Measurements from ENCODE around the gene WDR6.
A peak's percentile ranks its signal among the peaks of the same experiment; 100 is the strongest.

The WDR6 gene

GRCh38 chr3:49007068-49007770 is at the start of gene WDR6:
TSS of gene WDR6 (plus strand) at chr3:49007391. CDS start at chr3:49007432, 41 bp downstream.
- peak within 1 kb of the TSS; percentile 97 for H3K27ac ChIP-seq
- ChIA-PET POLR2A (ENCODE audit: low non-redundant PET) (interaction anchor here (0.5 to 1.1 kb wide), 5 partner anchors 13 to 459 kb away, joined by 3 to 4 read pairs (median 3); partner anchors contain the start of gene IMPDH2), CTCF (interaction anchor here (0.6 to 1.3 kb wide), 5 partner anchors 17 to 179 kb away, joined by 3 to 5 read pairs (median 3); partner anchors contain the start of gene P4HTM)
- DNase-seq (ENCODE audit: low spot score), result peak; percentile 92
- peak; percentile 48 for TF ChIP-seq CTCF (conservative IDR thresholded peaks at IDR 0.05; ENCODE audit: low read depth)

GRCh38 chr3:48960841-48961413 is 46.3 kb upstream of the WDR6 start:
- CTCF ChIA-PET, result no interaction called here
- POLR2A ChIA-PET (ENCODE audit: low non-redundant PET), result no interaction called here
- TF ChIP-seq CTCF (conservative IDR thresholded peaks at IDR 0.05; ENCODE audit: low read depth), result no peak
- no peak for DNase-seq (ENCODE audit: low spot score)
- H3K27ac ChIP-seq, result no peak overlapping the region

- CTCF ChIA-PET, result no interaction called here
- TF ChIP-seq CTCF (conservative IDR thresholded peaks at IDR 0.05; ENCODE audit: low read depth), result no peak
- POLR2A ChIA-PET (ENCODE audit: low non-redundant PET), result no interaction called here
- H3K27ac ChIP-seq, result no peak overlapping the region
- DNase-seq (ENCODE audit: low spot score), result no peak
These were observed 44.9 kb upstream of the WDR6 start for GRCh38 chr3:48962340-48962739.

- ChIA-PET POLR2A (ENCODE audit: low non-redundant PET) (no interaction called here), CTCF (no interaction called here)
- TF ChIP-seq CTCF (conservative IDR thresholded peaks at IDR 0.05; ENCODE audit: low read depth), result no peak
- DNase-seq (ENCODE audit: low spot score), result no peak
- H3K27ac ChIP-seq, result no peak overlapping the region
These were observed 44.3 kb upstream of the WDR6 start for GRCh38 chr3:48962939-48963338.

- ChIA-PET POLR2A (ENCODE audit: low non-redundant PET) (no interaction called here), CTCF (no interaction called here)
- no peak overlapping the region for H3K27ac ChIP-seq
- no peak for DNase-seq (ENCODE audit: low spot score)
- no peak for TF ChIP-seq CTCF (conservative IDR thresholded peaks at IDR 0.05; ENCODE audit: low read depth)
These were observed 43.6 kb upstream of the WDR6 start for GRCh38 chr3:48963591-48963990.

- no peak for DNase-seq (ENCODE audit: low spot score)
- CTCF ChIA-PET, result no interaction called here
- no peak overlapping the region for H3K27ac ChIP-seq
- TF ChIP-seq CTCF (conservative IDR thresholded peaks at IDR 0.05; ENCODE audit: low read depth), result no peak
- POLR2A ChIA-PET (ENCODE audit: low non-redundant PET), result no interaction called here
These were observed 40.8 kb upstream of the WDR6 start for GRCh38 chr3:48966367-48966766.

Data from RWPE1 (cell line).